Left cardiac atrium (tissue), 4 donors: Measurements from ENCODE around the gene CAPN5. TPM values are rescaled to one million over a fixed set of nuclear protein-coding genes. Genes with fewer than 3 reads are reported as not detected.
A peak's percentile ranks its signal among the peaks of the same experiment; 100 is the strongest.

Experiments
- ATAC-seq, 2 donors: fragments of 200-7000 bp; cut with Tn5 transposase; one replicate each; pipeline ENCODE4 v1.9.1; 2020; ENCODE audit warnings: mild to moderate bottlenecking in 2 of 2, moderate library complexity in 2 of 2
- DNase-seq: peaks from one replicate; pipeline ENCODE4 v3.0.0-alpha.2; 2020
- intact Hi-C, 2 donors: fragments of 100-400 bp; cut with DNase I; formaldehyde crosslinking; loops; one replicate each; pipeline versions ENCODE4 v1.14.1 to v1.15.1; 2022 to 2023
- total RNA-seq, 2 donors: library from RNA; stranded (reverse); fragmentation: NEBNext Ultra II Directional; extraction: Animal tissue kit (Norgen Biotek cat#: 25700); gene quantifications; one replicate each; pipeline ENCODE4 v1.2.1, GENCODE V29; 2021
- donor health status: DM: no; HTN: yes; CAD: no.
- donor health status: DM: no; HTN: yes; CAD: no; lungs with severe emphysema.
- donor health status: DM: yes; HTN: yes; CAD: no.
- donor health status: Dilated cardiomyopathy.

Gene CAPN5
- total RNA-seq, 2 donors from 2014 or later, result 5.6 to 5.9 TPM

- no peak for DNase-seq
- ATAC-seq, result no peak
- intact Hi-C loops, result no loop called here
These were observed 84.1 kb downstream of the CAPN5 start for GRCh38 chr11:77150836-77151235.

DNA sequence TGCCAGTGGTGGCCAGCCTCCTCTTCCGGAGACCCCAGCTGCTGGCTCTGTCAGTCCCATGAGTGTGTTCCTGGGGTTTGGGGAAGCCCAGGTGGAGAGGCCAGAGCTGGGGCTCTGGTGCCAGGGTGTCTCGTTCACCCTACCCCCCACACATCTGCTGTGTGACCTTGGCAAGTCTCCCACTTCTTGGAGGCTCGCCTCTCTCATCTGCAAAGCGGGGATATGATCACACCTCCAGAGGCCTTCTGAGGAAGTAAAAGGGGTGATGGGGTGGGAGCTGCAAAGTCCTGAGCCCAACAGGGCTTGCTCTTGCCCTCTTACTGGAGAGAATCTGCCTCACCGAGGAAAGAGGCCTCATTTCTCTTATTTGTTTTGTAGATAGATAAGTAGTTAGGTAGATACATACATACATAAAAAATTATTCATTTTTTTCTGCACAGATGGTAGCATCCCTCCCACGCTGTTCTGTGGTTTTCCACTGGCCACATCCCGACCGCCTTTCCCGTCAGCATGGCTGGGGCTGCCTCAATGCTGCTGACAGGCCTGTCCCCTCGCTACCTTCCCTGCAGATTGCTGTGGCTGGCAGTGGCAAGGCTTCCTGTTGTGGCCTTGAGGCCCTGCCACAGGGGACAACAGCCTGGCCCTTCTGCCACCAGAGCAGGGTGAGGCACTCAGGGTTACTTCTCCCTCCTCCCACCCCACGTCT, 85.2 kb downstream of the CAPN5 start:
- ATAC-seq (no peak), DNase-seq (no peak)
- intact Hi-C loops, result no loop called here

DNA sequence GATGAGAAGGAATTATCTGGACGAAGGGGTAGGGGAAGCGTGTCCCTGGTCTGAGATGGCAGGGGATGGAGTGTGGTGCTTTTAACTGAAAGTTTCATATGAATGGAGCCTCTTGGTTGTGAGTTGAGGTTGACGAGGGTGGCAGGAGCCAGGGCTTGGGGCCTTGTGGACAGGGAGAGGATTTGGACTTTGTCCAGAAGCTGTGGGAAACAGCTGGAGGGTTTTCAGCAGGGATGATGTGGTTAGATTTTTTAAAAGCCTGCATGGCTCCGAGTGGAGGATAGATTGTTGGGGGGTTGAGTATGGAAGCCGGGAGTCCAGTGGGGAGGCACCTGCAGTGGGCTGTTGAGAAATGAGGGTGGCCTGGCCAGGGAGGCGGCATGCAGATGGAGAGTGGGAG, 86.1 kb downstream of the CAPN5 start:
- intact Hi-C loops, result no loop called here
- DNase-seq (no peak), ATAC-seq (no peak)

- DNase-seq, result no peak
- ATAC-seq, result no peak
- intact Hi-C loops, result no loop called here
These were observed 86.8 kb downstream of the CAPN5 start for GRCh38 chr11:77153276-77154185.

DNA sequence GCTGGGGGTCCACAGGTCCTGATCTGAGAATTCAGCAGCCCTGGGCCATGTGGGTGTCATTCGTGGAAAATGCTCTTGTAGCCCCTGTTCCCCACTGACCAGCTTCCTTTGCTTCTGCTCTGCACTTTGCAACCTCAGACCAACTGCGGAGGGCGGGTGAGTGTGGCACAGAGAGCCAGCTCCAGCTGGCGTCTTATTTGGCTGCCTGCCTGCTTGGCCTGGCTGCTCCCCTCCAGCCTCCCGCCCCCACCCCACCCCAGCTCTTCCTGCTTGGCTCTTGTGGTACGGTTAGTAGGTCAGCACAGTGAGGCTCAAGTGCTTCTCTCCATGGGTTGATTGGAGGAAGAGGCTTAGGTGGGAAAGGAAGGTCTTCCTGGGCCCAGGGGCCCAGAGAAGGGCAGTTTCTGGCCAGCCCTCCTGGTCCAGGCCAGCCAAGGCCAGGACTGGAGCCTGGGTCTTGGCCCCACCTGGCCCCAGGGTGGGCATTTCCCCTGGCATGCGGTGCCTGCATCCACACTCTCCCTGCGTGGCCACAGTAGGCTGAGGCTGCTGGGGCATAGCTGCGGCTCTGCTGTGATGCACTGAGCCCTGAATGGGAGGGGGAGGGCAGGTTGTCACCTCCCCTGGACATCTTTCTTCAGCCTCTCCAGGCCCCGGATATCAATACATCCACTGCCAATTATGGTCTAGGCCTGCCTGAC, 87.8 kb downstream of the CAPN5 start:
- DNase-seq, result peak; percentile 36
- intact Hi-C loops, result no loop called here
- peak; percentile 74 to 89 for ATAC-seq

GRCh38 chr11:77155082-77155475, 88.3 kb downstream of the CAPN5 start:
- no peak for ATAC-seq
- intact Hi-C loops, result no loop called here
- no peak for DNase-seq

DNA sequence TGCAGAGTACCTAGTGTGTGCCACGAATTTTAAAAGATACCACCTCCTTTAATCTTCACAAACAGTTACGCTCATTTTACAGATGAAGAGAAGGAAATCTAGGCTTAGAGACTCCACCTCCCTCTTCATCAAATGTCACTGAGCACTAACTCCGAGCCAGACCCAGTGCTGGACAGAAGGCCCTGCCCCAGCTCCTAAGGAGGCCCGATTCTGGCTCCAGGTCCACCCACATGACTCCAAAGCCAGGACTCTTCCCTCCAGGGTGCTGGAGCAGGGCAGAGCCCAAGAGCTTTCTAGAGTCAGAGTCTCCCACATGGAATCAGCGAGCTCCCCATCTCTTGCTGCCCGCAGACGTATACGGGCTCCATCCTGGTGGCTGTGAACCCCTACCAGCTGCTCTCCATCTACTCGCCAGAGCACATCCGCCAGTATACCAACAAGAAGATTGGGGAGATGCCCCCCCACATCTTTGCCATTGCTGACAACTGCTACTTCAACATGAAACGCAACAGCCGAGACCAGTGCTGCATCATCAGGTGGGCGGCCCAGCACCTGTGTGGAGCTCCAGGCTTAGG, 88.9 kb downstream of the CAPN5 start:
- intact Hi-C loops, result no loop called here
- DNase-seq (no peak), ATAC-seq (no peak)

GRCh38 chr11:77156396-77157195, 89.8 kb downstream of the CAPN5 start:
- intact Hi-C loops, result no loop called here
- DNase-seq, result no peak
- ATAC-seq, result no peak

DNA sequence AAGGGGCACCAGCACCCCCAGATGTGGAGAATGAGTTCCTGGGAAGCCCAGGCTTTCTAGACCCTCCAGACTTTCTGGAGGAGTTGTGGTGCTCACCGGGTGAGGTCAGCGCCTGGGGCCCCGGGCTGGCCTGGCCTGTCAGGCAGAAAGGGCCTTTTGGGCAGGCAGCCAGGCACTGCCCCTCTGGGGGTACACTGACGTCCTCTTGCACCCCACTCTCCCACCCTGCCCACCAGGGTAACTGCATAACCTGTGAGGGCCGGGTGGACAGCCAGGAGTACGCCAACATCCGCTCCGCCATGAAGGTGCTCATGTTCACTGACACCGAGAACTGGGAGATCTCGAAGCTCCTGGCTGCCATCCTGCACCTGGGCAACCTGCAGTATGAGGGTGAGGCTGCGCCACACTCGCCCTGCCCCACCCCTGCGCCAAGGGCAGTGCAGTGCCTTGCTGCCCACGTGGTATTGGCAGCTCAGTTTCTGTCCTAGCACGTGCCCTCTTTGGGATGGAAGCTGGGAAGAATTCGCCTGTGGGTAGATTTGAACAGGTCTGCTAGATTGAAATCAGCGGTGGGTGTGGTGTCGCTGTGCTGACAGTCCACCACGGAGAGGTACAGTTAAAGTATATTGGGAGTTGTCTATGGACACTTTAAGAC, 91.4 kb downstream of the CAPN5 start:
- intact Hi-C loops, result no loop called here
- DNase-seq (no peak), ATAC-seq (no peak)

DNA sequence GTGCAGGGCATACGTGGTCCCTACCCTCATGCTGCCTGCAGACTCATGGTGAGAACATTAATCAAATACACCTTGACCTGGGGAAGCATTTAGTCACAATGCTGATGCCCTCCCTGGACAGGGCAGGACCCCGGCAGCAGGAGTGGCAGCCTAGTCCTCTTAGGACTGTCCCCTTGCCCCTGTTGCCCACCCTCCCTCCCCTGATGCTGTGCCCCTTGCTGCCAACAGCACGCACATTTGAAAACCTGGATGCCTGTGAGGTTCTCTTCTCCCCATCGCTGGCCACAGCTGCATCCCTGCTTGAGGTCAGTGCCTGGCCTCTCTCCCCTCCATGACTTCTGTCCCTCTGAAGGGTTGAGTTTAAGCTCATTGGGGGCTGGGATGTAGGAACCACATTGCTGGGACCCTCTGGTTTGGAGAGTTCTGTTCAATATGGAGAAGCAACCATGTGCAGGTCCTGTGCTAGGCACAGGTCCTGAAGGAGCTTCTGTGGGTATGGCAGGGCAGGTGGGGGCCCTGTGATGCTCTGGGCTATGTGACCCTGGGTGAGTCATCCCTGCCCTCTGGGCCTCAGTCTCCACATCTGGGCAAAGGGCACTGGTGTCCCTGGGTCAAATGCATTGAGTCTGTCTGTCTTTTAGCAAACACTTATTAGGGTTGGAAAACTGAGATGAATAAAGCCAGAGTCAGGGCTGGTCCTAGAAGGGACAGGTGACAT, 92.6 kb downstream of the CAPN5 start:
- DNase-seq (no peak), ATAC-seq (no peak)
- intact Hi-C loops, result no loop called here

GRCh38 chr11:77159937-77160495, 93.2 kb downstream of the CAPN5 start:
- DNase-seq (no peak), ATAC-seq (no peak)
- intact Hi-C loops, result no loop called here

DNA sequence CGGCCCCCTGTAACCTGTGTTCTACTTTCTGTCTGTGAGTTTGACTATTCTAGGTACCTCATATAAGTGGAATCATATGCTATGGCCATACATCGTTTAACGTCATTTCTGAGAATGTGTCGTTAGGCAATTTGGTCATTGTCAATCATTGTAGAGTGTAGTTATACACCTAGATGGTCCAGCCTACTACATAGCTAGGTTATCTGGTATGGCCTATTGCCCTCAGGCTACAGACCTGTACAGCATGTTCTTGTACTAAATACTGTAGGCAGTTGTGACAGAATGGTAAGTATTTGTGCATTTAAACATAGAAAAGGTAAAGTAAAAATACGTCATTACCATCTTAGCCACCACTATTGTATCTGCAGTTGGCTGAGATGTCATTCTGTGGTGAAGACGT, 96.5 kb downstream of the CAPN5 start:
- intact Hi-C loops, result no loop called here
- ATAC-seq (no peak), DNase-seq (no peak)

DNA sequence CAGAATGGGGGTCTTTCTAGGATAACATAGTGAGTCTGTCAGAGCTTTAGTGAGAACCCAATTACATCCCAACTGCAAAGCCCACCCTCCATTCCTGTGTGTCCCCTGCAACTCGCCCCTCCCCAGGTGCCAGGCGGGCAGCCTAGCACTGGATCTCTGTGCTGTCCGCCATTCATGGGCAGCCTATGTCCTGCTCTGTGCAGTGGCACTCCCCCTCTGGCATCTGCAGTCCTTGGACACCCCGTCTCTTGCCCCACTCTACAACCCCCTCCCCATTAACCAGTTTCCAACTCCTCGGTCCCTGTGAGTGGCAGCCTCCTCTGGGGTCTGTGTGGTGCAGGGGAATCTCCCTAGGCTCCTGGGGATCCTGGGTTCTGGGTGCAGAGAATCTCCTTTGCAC, 98.3 kb downstream of the CAPN5 start:
- intact Hi-C loops, result no loop called here
- DNase-seq (no peak), ATAC-seq (no peak)

GRCh38 chr11:77166021-77166420, 99.2 kb downstream of the CAPN5 start:
- intact Hi-C loops, result no loop called here
- no peak for DNase-seq
- ATAC-seq, result no peak

DNA sequence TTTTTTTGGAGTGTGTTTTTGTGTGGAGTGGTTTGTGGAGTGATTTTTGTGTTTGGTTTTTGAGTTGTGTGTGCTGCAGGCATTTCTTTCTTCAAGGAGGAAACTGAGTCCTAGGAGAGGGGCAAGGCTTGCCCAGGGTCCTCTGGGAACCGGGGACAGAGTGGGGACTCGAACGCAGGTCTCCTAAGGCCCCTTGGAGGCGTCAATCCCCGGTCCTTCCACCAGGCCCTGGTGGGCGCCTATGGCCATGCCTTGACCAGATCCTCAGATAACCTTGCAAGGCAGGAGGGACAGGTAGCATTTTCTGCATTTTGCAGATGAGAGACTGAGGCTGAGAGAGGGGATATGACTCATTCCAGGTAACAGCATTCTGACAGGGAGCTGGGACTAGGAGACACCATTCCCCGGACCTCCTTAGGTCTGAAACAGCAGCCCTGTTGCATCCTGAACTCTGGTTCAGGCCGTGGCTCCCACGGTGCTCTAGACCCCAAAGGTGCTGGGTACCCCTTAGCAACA, 100.4 kb downstream of the CAPN5 start:
- DNase-seq, result no peak

DNA sequence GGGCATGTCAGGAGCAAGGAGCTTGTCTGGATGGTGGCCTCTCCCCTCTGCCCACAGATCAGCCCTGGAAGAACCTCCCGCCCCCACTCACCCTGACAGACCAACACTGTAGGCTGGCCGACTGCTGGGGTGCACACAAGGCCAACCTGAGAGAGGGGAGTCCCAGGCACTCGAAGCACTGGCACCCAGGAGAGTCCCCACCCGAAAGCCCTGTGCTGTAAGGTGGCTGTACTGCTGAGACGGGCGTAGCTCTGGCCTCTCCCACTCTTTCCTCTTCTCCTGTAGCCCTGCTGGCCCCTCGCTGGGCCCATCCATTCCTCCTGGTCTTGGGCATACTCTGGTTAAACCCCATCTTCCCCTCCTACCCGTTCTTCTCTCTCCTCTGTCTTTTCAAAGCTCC, 101.0 kb downstream of the CAPN5 start:
- intact Hi-C loops, result no loop called here
- DNase-seq, result no peak
- ATAC-seq, result no peak

More for the DNA sequence above, 100.4 kb downstream of the CAPN5 start:
- ATAC-seq, result no peak
- intact Hi-C loops, result no loop called here

DNA sequence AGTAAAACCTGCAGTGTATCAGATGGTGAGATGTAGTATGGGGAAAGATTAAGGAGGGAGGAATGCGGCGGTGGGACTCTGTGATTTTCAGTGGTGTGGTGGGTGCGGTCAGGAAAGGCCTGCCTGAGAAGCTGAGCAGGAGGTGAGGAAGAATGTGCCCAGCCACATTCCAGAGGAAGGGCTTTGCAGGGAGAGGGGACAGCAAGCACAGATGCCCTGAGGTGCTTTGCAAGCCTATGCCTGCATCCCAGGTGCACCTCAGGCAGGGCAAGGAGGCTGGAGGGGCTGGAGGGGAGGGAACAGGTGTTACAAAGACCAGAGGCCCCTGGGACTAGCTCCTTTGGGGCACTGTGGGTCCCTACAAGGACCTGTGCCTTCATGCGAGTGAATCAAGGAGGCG, 103.3 kb downstream of the CAPN5 start:
- DNase-seq, result no peak
- intact Hi-C loops, result no loop called here
- no peak for ATAC-seq
